CMK (cell line): ENCODE data around the gene SLC16A10.
"Not testable (repeated sequence)": the region's sequence is repeated elsewhere in the genome, so short reads cannot be mapped to it uniquely, and the experiment has no call there.

Source experiments
- DNase-seq: peaks from one replicate; pipeline ENCODE4 v3.0.0-alpha.2; 2010; ENCODE audit warnings: low read depth

Gene SLC16A10

GRCh38 chr6:111087106-111087835 is at the start of gene SLC16A10:
Gene SLC16A10, plus strand, starts transcription at chr6:111087503. Its CDS starts 250 bp downstream, at chr6:111087753.
- DNase-seq, result peak; percentile 49

DNA sequence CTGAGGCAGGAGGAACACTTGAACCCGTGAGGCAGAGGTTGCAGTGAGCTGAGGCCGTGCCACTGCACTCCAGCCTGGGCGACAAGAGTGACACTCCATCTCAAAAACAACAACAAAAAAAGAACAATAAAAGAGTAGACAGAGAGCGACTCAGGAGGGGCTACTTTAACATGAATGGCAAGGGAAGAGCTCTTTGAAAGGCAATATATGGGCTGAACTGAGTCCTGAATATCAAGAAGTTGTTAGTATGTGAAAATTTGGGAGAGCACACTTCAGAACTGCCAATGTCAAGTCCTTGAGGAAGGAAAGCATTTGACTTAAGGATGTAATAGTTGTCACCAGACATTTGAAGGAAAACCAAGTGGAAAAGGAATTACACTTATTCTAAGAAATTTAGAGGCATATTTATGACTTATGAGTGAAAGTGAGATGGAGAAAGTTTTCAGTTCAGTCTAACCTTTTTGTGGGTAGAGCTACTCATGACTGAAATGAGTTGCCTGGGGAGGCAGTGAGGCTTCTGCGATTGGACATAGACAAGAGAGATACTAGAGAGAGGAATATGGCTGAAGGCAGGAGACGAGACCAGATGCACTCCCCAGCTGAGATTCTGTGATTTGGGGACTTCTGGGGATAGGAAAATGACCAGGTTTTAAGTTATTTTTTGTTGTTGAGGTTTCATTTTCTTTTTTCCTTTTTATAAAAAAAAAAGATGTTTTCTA is 48.6 kb upstream of the SLC16A10 start:
- DNase-seq, result no peak

DNA sequence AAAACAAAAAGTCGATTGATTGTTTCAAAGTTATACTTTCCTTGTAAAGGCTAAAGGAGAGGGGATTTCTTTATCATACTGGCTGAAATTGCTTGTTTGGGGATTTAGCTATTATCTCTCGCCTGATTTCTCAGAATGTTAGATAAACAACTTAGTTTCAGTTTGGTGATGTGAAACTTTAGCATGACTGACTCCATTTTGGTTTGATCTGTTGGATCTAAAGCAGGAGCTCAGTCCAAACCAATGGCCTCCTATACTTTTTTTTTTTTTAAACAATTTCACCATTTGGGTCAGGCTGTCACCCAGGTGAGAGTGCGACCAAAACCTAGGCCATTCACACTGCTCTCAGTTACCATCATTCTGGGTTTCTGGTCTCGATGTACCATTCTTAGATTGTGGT is 45.4 kb upstream of the SLC16A10 start:
- DNase-seq, result no peak

GRCh38 chr6:111047244-111047643 is 40.1 kb upstream of the SLC16A10 start:
- DNase-seq, result no peak

GRCh38 chr6:111050261-111051023 is 36.9 kb upstream of the SLC16A10 start:
- no peak for DNase-seq

DNA sequence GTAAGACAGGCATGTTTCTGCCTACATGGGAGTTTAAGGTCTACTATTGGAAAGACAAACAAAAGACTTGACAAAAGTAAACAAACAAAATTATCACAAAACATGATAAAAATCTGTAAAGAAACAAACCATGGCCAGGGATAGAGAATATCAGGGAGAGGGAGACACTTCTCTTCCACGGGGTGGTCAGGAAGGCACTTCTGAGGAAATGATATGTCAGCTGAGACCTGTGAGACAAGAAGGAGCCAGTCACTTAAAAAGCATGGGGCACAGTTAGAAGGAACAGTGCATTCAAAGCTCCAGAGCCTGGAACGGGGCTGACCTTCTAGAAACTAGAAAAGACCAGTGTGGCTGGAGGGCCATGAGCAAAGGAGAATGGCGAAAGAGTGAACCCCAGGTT is 35.1 kb upstream of the SLC16A10 start:
- no peak for DNase-seq

DNA sequence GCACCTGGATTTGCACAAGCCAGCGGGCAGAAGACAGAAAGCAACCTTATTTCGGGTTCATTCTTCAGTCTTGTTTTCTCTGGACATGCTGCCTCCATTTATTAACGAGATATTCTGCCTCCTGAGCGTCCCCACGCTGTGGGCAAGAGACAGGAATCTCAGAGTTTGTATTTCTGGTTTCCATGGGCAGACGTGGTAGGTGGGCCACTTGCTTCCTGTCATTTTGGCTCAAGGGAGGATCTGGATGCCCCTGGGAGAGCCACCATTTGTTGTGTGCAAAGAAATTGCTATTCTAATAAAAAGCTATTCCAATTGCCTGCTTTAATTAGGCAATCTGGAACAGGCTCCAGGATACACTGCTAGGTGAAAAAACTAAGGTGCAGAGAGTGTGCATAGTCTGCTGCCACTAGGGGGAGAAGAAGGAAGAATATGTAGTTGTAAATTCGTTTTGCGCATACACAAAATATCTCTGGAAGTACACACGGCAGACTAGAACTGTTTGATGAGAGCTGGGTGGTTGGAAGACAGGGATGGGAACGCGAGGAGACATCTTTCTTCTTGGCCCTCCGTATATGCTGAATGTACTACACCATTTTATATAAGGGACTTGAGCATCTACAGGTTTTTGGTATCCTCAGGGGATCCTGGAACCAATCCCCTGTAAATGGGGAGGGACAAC is 30.1 kb upstream of the SLC16A10 start:
- peak; percentile 22 for DNase-seq

DNA sequence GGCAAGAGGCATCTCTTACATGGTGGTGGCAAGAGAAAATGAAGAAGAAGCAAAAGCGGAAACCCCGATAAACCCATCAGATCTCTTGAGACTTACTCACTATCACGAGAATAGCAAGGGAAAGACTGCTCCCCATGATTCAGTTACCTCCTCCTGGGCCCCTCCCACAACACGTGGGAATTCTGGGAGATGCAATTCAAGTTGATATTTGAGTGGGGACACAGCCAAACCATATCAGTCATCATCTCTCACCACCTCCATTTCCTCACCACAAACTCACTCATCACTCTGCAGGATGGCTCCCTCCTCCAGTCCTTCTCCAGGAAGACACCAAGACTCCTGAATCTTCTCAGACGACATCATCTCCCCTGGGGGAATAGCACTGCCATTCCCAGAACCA is 25.8 kb upstream of the SLC16A10 start:
- no peak for DNase-seq

DNA sequence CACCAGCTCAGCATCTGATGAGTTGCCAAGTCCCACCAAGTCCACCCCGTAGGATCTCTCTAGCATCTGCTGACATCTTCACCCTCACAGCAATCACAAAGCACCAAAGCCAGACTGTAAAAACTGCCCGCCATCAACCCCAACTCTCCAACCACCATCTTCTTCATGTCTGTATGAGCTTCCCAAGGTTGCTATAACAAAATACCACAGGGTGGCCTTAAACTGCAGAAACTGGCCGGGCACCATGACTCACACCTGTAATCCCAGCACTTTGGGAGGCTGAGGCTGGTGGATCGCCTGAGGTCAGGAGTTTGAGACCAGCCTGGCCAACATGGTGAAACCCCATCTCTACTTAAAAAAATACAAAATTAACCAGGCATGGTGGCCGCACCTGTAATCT is 25.3 kb upstream of the SLC16A10 start:
- not testable (repeated sequence) for DNase-seq

DNA sequence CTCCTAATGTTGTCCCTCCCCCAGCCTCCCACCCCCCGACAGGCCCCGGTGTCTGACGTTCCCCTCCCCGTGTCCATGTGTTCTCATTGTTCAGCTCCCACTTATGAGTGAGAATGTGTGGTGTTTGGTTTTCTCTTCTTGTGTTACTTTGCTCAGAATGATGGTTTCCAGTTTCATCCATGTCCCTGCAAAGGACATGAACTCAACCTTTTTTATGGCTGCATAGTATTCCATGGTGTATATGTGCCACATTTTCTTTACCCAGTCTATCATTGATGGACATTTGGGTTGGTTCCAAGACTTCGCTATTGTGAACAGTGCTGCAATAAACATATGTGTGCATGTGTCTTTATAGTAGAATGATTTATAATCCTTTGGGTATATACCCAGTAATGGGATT is 24.4 kb upstream of the SLC16A10 start:
- not testable (repeated sequence) for DNase-seq

- no peak for DNase-seq
These were observed 19.0 kb upstream of the SLC16A10 start for GRCh38 chr6:111068109-111068865.

GRCh38 chr6:111068866-111069234 is 18.5 kb upstream of the SLC16A10 start:
- DNase-seq, result no peak

DNA sequence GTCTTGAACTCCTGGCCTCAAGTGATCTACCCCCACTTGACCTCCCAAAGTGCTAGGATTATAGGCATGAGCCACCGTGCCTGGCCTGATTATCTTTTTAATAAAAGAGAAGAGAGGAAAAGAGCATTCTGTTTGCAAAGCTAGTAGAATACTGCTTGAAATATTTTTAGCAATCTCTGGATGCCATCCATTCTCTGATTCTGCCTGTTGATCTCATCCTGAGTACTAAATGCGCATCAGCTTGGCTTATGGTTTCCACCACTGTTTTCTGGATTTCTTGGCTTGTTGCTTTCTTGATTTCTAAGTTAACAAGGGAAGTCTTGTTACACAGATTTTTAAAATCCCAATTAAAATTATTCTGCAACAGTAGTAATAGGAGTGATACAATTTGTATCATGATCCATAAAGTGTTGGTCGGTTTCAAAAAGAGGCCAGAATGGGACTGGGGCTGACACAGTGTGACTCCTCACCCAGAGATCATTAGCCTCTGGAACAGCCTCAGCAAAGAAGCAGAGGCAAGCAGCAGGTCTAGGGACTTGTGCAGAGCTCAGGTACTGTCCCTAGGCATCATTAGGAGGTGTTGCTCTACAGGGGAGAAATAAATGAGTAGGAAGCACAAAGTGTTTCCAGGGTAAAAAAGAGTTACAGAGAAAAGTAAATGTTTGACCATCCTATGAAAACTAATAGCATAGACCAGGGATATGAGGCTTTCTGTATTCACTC is 17.8 kb upstream of the SLC16A10 start:
- no peak for DNase-seq

- no peak for DNase-seq
These were observed 16.9 kb upstream of the SLC16A10 start for GRCh38 chr6:111070105-111071005.

DNA sequence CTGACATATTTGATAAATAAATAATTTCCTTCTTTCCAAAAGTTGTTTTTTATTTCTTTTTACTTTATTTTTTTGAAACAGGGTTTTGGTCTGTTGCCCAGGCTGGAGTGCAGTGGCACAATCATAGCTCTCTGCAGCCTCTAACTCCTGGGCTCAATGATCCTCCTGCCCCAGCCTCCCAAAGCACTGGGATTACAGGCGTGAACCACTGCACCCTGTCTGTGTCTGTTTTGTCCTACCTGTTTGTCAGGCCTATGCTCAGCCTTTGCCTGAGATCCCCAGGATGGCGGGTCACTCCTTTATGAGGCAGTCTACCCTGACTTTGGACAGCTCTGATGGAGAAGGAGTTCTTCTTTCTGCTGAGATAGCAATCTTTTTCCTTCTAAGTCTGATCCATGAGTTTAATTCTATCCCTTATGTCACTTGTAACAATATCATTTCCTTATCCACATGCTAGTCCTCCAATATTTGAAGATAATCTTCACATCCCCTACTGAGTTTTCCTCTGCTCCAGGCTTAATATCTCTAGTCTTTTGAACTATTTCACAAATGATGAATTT is 14.4 kb upstream of the SLC16A10 start:
- DNase-seq, result no peak

DNA sequence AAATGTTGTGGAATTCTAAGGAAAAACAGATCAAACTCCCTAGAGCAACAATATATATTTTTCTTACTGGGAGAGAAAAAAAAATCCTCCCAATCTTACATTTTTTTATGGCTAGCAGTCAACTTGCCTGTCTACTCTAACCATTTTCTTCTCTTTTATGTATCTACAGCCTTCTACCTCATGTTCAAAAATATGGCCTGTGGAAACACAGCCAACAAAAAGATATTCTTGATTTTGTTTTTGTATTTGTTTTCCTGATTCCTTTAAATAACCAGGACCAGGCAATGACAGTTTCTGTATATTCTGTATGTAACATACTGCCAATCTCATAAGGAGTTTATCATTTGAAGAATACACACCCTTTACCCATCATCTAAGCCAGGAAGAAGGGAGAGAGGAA is 13.0 kb upstream of the SLC16A10 start:
- DNase-seq, result no peak

- no peak for DNase-seq
These were observed 11.1 kb upstream of the SLC16A10 start for GRCh38 chr6:111076024-111076695.

DNA sequence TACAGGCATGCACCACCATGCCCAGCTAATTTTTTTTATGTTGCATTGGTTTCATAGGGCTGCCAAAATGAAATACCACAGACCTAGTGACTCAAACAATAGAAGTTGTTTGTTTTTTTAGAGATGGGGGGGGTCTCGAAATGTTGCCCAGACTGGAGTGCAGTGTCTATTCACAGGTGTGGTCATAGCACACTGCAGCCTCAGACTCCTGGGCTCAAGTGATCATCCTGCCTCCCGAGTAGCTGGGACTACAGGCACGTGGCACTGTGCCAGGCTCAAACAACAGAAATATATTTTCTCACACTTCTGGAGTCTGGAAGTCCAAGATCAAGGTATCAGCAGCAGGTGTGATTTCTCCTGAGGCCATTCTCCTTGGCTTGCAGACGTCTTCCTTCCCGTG is 6.6 kb upstream of the SLC16A10 start:
- DNase-seq, result no peak

GRCh38 chr6:111086685-111087084 is 618 bp upstream of the SLC16A10 start:
- DNase-seq, result no peak
